Iris pigment epithelial cell (primary cell): ENCODE results near the gene MAP3K14.
"Not testable (repeated sequence)": the region's sequence is repeated elsewhere in the genome, so short reads cannot be mapped to it uniquely, and the experiment has no call there.

ENCODE experiments used
- DNase-seq: peaks from one replicate; pipeline ENCODE4 v3.0.0-alpha.2; 2011; ENCODE audit warnings: low read depth

The MAP3K14 gene

GRCh38 chr17:45258981-45259380 is 57.8 kb downstream of the MAP3K14 start:
- no peak for DNase-seq

GRCh38 chr17:45257115-45257514 is 59.7 kb downstream of the MAP3K14 start:
- DNase-seq: no peak

- no peak for DNase-seq
Measured at GRCh38 chr17:45256114-45256966, 60.5 kb downstream of the MAP3K14 start.

GRCh38 chr17:45255358-45255757 is 61.5 kb downstream of the MAP3K14 start:
- DNase-seq: no peak

- DNase-seq: no peak
Measured at GRCh38 chr17:45253879-45254278, 62.9 kb downstream of the MAP3K14 start.

- DNase-seq: not testable (repeated sequence)
Measured at GRCh38 chr17:45253237-45253636, 63.6 kb downstream of the MAP3K14 start.

- DNase-seq: no peak
Measured at GRCh38 chr17:45251931-45252330, 64.9 kb downstream of the MAP3K14 start.

GRCh38 chr17:45248132-45248957 is 68.5 kb downstream of the MAP3K14 start:
- DNase-seq: no peak

GRCh38 chr17:45247429-45248131 is 69.2 kb downstream of the MAP3K14 start:
- peak; percentile 83 for DNase-seq

- no peak for DNase-seq
Measured at GRCh38 chr17:45246861-45247428, 69.9 kb downstream of the MAP3K14 start.

GRCh38 chr17:45246338-45246737 is 70.5 kb downstream of the MAP3K14 start:
- DNase-seq: no peak

- no peak for DNase-seq
Measured at GRCh38 chr17:45244725-45245656, 71.8 kb downstream of the MAP3K14 start.

GRCh38 chr17:45243750-45244149 is 73.1 kb downstream of the MAP3K14 start:
- DNase-seq: no peak

- DNase-seq: no peak
Measured at GRCh38 chr17:45242029-45242414, 74.8 kb downstream of the MAP3K14 start.

- no peak for DNase-seq
Measured at GRCh38 chr17:45241328-45242028, 75.3 kb downstream of the MAP3K14 start.

GRCh38 chr17:45240905-45241327 is 75.9 kb downstream of the MAP3K14 start:
- no peak for DNase-seq

- no peak for DNase-seq
Measured at GRCh38 chr17:45238155-45238774, 78.6 kb downstream of the MAP3K14 start.

- no peak for DNase-seq
Measured at GRCh38 chr17:45237686-45238085, 79.1 kb downstream of the MAP3K14 start.

- DNase-seq: no peak
Measured at GRCh38 chr17:45236282-45236606, 80.6 kb downstream of the MAP3K14 start.
